OCI-LY3 (cell line): Measurements from ENCODE around the gene ADISSP.

Experiments
- EZH2phosphoT487 ChIP-seq: fragments of 200-600 bp; shearing (Covaris generic); IDR thresholded peaks from 2 replicates; pipeline ENCODE4 v1.6.1; 2018; ENCODE audit warnings: antibody characterized with exemption, mixed run types, low read depth
- TF ChIP-seq, protein P1 (sequence below): fragments of 200-600, 300-600 bp; sonication (generic); IDR thresholded peaks from 2 replicates; pipeline ENCODE4 v1.5.1; 2014; ENCODE audit warnings: antibody characterized with exemption, low read length, low read depth

DNA sequence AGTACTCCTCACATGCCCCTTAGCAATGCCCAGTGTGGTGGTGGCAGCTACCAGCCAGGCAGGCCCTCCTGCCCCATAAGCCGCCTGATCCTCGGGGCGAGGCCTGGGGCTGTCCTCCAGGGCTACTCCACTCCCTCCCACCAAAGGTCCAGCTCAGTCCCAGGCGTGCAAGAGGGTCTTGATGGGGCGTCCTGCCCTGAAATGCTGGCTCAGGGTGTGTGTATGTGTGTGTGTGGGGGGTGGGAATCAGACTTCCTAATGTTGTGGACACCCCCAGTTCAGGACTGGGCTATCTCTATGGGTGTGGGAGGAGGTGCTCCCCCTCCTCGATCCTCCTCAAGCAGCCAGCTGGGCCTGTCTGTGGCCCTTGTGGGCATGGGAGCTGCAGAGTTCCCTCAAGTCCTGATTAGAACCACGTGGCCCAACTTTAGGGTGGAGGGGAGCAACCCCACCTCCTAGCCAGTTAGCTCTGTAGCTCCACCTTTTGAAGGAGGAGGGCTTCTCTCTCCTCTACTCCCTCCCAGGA lies 27.6 kb downstream of the ADISSP start:
- TF ChIP-seq, protein P1, sequence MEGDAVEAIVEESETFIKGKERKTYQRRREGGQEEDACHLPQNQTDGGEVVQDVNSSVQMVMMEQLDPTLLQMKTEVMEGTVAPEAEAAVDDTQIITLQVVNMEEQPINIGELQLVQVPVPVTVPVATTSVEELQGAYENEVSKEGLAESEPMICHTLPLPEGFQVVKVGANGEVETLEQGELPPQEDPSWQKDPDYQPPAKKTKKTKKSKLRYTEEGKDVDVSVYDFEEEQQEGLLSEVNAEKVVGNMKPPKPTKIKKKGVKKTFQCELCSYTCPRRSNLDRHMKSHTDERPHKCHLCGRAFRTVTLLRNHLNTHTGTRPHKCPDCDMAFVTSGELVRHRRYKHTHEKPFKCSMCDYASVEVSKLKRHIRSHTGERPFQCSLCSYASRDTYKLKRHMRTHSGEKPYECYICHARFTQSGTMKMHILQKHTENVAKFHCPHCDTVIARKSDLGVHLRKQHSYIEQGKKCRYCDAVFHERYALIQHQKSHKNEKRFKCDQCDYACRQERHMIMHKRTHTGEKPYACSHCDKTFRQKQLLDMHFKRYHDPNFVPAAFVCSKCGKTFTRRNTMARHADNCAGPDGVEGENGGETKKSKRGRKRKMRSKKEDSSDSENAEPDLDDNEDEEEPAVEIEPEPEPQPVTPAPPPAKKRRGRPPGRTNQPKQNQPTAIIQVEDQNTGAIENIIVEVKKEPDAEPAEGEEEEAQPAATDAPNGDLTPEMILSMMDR, result no peak
- no peak for TF ChIP-seq EZH2phosphoT487
